ENCODE results near the gene SQOR. TPM values are rescaled to one million over a fixed set of nuclear protein-coding genes. Genes with fewer than 3 reads are reported as not detected.

Gene SQOR
- total RNA-seq, 4 donors from 2014 or later = 49.8 to 80.4 (median 67.8) TPM

DNA sequence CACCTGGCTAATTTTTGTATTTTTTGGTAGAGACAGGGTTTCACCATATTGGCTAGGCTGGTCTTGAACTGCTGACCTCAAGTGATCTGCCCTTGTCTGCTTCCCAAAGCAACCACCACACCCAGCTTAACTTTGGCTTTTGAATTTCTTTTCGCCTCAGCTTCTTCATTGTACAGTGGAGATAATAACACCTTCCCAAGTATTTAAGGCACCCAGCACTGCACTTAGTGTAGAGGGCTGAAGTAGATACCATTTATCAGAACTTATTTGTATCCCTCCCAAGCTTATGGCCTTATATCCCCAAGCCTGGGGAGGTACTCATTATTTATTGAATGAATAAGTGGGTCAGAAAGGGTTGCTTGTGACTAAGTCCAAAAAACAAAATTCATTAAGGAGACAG, 2.3 kb downstream of the SQOR start:
- H3K36me3 ChIP-seq = no peaks in the 10 kb centered on the region
- intact Hi-C loops (cut with DNase I) = loop anchor here (10.0 kb wide), 1 partner anchor 52 kb away; the partner anchor contains the start of gene BLOC1S6
- WGBS = 47% methylated on average over 1 of the region's 1 CpG
- H3K9me3 ChIP-seq = no peaks in the 10 kb centered on the region
- peaks cover 51 to 73% (median 72%) of the 10 kb centered on the region in 4 donors for H3K4me1 ChIP-seq
- no peaks in the 10 kb centered on the region for H3K27me3 ChIP-seq
- DNase-seq (ENCODE audit: extremely low spot score) = no peak
- TF ChIP-seq POLR2AphosphoS5 (IDR thresholded peaks at IDR 0.05) = no peak
- TF ChIP-seq, protein P1, sequence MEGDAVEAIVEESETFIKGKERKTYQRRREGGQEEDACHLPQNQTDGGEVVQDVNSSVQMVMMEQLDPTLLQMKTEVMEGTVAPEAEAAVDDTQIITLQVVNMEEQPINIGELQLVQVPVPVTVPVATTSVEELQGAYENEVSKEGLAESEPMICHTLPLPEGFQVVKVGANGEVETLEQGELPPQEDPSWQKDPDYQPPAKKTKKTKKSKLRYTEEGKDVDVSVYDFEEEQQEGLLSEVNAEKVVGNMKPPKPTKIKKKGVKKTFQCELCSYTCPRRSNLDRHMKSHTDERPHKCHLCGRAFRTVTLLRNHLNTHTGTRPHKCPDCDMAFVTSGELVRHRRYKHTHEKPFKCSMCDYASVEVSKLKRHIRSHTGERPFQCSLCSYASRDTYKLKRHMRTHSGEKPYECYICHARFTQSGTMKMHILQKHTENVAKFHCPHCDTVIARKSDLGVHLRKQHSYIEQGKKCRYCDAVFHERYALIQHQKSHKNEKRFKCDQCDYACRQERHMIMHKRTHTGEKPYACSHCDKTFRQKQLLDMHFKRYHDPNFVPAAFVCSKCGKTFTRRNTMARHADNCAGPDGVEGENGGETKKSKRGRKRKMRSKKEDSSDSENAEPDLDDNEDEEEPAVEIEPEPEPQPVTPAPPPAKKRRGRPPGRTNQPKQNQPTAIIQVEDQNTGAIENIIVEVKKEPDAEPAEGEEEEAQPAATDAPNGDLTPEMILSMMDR (IDR thresholded peaks at IDR 0.05) = no peak
- TF ChIP-seq EP300 (IDR thresholded peaks at IDR 0.05) = no peak
- TF ChIP-seq POLR2A (IDR thresholded peaks at IDR 0.05; ENCODE audit: low read depth) = no peak
- peak overlapping the region; percentile 81 to 90 (median 83) for H3K27ac ChIP-seq (replicated peaks in 1 of 4)
- H3K4me3 ChIP-seq = peak overlapping the region; percentile 24 to 39 (median 30)

DNA sequence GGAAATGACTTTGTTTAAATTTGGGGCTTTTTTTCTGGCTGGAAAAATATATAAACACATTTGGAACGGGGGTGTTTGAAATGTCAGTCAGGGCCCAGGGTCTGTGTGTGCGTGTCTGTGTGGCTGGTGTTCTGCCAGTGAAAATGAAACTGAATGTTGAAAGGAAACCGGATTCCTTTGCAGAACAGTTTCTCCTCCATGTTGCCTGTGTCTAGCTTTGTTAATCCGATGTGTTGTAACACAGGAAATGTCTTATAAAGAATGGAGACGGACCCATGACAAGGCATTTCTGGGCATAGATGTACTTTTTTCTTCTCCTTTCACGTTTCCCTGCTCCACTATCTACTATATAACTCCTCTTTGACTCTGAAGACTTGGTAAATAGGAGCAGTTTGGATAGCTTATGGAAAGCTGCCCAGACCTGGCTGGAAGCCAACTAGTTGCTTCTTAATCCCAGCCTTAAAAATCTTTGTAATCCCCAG, 2.8 kb downstream of the SQOR start:
- 10% methylated on average over 6 of the region's 6 CpGs for WGBS
- peaks cover 55 to 77% (median 77%) of the 10 kb centered on the region in 4 donors for H3K4me1 ChIP-seq
- H3K4me3 ChIP-seq = peak overlapping the region; percentile 24 to 39 (median 30)
- H3K9me3 ChIP-seq = no peaks in the 10 kb centered on the region
- H3K27me3 ChIP-seq = no peaks in the 10 kb centered on the region
- TF ChIP-seq EP300 (IDR thresholded peaks at IDR 0.05) = no peak
- TF ChIP-seq POLR2A (IDR thresholded peaks at IDR 0.05; ENCODE audit: low read depth) = no peak
- peak; percentile 47 to 66 for TF ChIP-seq POLR2AphosphoS5 (IDR thresholded peaks at IDR 0.05)
- H3K27ac ChIP-seq (replicated peaks in 1 of 4) = peak overlapping the region; percentile 81 to 90 (median 83)
- intact Hi-C loops (cut with DNase I) = loop anchor here (10.0 kb wide), 1 partner anchor 53 kb away; the partner anchor contains the start of gene BLOC1S6
- no peaks in the 10 kb centered on the region for H3K36me3 ChIP-seq
- DNase-seq (ENCODE audit: extremely low spot score) = no peak

DNA sequence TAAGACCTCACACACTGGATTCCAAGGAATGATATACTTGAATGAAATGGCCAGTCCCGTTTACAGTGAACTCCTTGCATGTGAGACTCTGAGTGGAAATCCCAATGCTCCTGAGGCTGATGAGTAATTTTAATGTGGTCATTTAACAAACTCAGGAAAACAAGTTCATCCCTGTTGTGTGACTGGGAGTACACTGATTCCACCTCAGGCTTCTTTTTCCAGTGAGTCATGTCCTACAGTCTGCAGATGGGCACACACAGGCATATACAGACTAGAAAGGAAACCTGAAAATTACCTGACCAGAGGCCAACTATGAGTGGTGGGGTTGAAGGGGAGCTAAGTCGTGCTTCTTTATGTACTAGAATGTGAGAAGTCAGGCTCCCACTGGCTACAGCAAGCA, 5.8 kb downstream of the SQOR start:
- no peaks in the 10 kb centered on the region for H3K9me3 ChIP-seq
- no peak overlapping the region for H3K4me3 ChIP-seq
- no peaks in the 10 kb centered on the region for H3K27me3 ChIP-seq
- 82% methylated on average over 1 of the region's 2 CpGs for WGBS
- no peaks in the 10 kb centered on the region for H3K36me3 ChIP-seq
- intact Hi-C loops (cut with DNase I) = no loop called here
- TF ChIP-seq, protein P1 (IDR thresholded peaks at IDR 0.05) = no peak
- no peak for TF ChIP-seq EP300 (IDR thresholded peaks at IDR 0.05)
- TF ChIP-seq POLR2AphosphoS5 (IDR thresholded peaks at IDR 0.05) = peak in 1 of 2 donors; percentile 17
- H3K4me1 ChIP-seq = peaks cover 67 to 92% (median 91%) of the 10 kb centered on the region in 4 donors
- peak overlapping the region; percentile 70 to 90 (median 83) for H3K27ac ChIP-seq (replicated peaks in 1 of 4)
- DNase-seq (ENCODE audit: extremely low spot score) = no peak

DNA sequence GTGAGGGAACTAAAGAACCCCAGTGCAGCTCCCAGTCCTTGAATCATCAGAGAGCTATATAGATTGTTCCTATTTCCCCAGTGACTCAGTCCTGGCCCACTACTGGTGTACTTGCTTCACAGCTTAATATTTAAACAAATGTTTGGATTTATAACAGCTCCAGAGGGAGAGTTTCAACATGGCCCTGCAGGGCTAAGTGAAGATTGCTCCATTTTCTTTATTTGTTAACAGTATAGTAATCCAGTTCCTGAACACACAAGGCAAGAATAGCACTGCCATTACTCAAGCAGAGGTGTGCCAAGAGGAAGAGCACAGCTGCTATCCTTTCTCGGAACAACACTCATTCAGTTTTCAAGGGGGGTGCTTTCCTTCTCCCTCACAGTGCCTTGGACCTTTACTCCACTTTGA, 6.5 kb downstream of the SQOR start:
- H3K27me3 ChIP-seq = no peaks in the 10 kb centered on the region
- intact Hi-C loops (cut with DNase I) = no loop called here
- peak overlapping the region in 2 of 4 donors; percentile 6 to 35 for H3K4me3 ChIP-seq
- peaks cover 66 to 92% (median 91%) of the 10 kb centered on the region in 4 donors for H3K4me1 ChIP-seq
- H3K27ac ChIP-seq (replicated peaks in 1 of 4) = peak overlapping the region; percentile 70 to 90 (median 83)
- TF ChIP-seq, protein P1 (IDR thresholded peaks at IDR 0.05) = peak in 1 of 3 experiments; percentile 18
- peak; percentile 49 for TF ChIP-seq EP300 (IDR thresholded peaks at IDR 0.05)
- peak; percentile 78 to 90 for TF ChIP-seq POLR2AphosphoS5 (IDR thresholded peaks at IDR 0.05)
- no peak for TF ChIP-seq POLR2A (IDR thresholded peaks at IDR 0.05; ENCODE audit: low read depth)
- no peak for DNase-seq (ENCODE audit: extremely low spot score)
- 26% methylated on average over 1 of the region's 1 CpG for WGBS
- no peaks in the 10 kb centered on the region for H3K36me3 ChIP-seq
- no peaks in the 10 kb centered on the region for H3K9me3 ChIP-seq

DNA sequence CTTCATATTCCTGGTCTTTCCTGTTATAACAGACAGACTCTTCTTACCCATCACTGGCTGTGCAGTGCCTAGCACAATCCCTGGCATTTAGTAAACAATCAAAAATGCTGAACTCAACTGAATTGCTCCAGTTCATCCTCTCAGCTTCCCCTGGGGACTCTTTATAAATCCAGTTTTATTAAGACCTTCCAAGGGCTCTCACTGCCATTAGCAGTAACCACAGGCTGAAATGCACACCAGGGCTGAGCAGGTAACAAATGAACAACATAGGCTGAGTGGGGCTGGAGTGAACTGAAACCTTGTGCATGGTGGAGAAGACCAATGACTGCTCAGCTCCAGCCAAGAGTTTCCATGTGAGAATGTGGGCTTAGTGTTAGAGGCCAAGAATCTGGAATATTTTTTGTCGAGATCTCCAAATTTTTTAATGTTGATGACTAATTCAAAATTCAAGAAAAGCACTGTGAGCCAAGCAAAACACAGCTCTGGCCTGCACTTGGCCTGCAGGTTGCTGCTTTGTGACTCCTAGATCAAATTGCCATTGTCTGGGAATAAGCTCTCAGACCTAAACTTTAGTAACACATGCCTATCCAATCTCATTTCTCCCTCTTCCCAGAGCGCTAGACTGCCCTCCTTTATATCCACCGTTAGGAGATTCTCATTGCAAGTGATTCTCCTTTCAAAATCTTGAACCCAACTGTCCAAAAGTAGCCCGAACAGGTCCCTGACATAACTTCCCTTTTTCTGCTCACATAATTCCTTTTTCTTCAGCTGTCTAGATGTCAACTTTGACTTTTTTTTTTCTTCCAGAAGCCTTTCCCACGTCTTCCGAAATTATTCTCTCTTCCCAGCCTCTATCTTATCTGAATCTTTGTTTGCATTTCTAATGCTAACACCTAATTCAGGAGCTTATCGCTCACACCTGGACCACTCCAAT, 7.4 kb downstream of the SQOR start:
- Histone ChIP-seq H3K4me3 (peak overlapping the region in 2 of 4 donors; percentile 6 to 35), H3K36me3 (no peaks in the 10 kb centered on the region), H3K27me3 (no peaks in the 10 kb centered on the region), H3K9me3 (no peaks in the 10 kb centered on the region), H3K27ac (replicated peaks in 1 of 4) (peak overlapping the region; percentile 70 to 90 (median 83)), H3K4me1 (peaks cover 57 to 92% (median 91%) of the 10 kb centered on the region in 4 donors)
- no peak for TF ChIP-seq POLR2AphosphoS5 (IDR thresholded peaks at IDR 0.05)
- no peak for TF ChIP-seq EP300 (IDR thresholded peaks at IDR 0.05)
- TF ChIP-seq, protein P1 (IDR thresholded peaks at IDR 0.05) = no peak
- TF ChIP-seq POLR2A (IDR thresholded peaks at IDR 0.05; ENCODE audit: low read depth) = no peak
- 44% methylated on average over 7 of the region's 7 CpGs for WGBS
- intact Hi-C loops (cut with DNase I) = no loop called here
- no peak for DNase-seq (ENCODE audit: extremely low spot score)
